Measurements from ENCODE around the gene MYO1D.

DNA sequence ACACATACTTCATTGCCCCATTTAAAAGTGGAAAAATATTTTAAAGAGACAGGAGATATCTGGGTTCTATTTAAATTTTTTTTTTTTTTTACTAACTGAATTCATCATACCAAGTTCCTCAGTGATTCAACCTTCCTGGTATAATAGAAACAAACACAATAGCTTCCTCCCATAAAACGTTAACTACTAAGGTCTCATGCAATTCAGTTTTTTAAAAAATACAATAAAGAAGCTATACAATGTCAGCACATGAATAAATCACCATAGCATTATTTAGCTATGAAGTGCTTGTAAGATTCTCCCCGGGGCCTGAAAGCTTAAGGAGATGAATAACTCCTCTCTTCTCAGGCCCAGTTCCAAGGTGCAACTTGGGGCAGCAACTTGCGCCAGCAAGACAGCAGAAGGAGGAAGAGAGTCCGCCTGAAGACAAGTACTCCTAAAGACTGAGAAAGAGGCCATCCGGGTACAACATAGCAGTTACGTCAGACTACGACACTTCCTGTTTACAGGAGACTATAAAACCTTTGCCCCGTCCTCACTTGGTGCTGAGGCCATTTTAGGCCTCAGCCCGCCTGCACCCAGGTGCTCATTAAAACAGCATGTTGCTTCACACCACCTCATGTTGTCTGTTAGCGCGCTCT, 81.5 kb downstream of the MYO1D start:
- TF ChIP-seq, protein P1, sequence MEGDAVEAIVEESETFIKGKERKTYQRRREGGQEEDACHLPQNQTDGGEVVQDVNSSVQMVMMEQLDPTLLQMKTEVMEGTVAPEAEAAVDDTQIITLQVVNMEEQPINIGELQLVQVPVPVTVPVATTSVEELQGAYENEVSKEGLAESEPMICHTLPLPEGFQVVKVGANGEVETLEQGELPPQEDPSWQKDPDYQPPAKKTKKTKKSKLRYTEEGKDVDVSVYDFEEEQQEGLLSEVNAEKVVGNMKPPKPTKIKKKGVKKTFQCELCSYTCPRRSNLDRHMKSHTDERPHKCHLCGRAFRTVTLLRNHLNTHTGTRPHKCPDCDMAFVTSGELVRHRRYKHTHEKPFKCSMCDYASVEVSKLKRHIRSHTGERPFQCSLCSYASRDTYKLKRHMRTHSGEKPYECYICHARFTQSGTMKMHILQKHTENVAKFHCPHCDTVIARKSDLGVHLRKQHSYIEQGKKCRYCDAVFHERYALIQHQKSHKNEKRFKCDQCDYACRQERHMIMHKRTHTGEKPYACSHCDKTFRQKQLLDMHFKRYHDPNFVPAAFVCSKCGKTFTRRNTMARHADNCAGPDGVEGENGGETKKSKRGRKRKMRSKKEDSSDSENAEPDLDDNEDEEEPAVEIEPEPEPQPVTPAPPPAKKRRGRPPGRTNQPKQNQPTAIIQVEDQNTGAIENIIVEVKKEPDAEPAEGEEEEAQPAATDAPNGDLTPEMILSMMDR (IDR thresholded peaks at IDR 0.05; ENCODE audit: low read depth, low read length) = no peak
- TF ChIP-seq EZH2phosphoT487 (IDR thresholded peaks at IDR 0.05; ENCODE audit: low read depth) = no peak

Measured in OCI-LY3 (cell line).